HG02798 (cell line): ENCODE results near the gene USP20.
A peak's percentile ranks its signal among the peaks of the same experiment; 100 is the strongest.
"Not testable (repeated sequence)": the region's sequence is repeated elsewhere in the genome, so short reads cannot be mapped to it uniquely, and the experiment has no call there.

Source experiments
- ATAC-seq: cut with Tn5 transposase; IDR thresholded peaks from one replicate; pipeline ENCODE4 v1.9.1; 2021; ENCODE audit warnings: mild to moderate bottlenecking; ENCODE audit not compliant: unreplicated experiment, poor library complexity

Gene USP20

GRCh38 chr9:129887334-129888292 is 52.4 kb downstream of the USP20 start:
- no peak for ATAC-seq

- ATAC-seq, result peak; percentile 64
These were observed 53.2 kb downstream of the USP20 start for GRCh38 chr9:129888293-129889121.

- no peak for ATAC-seq
These were observed 54.1 kb downstream of the USP20 start for GRCh38 chr9:129889122-129889940.

- no peak for ATAC-seq
These were observed 54.9 kb downstream of the USP20 start for GRCh38 chr9:129889941-129890717.

- ATAC-seq, result not testable (repeated sequence)
These were observed 55.6 kb downstream of the USP20 start for GRCh38 chr9:129890718-129891299.

GRCh38 chr9:129891569-129891968 is 56.3 kb downstream of the USP20 start:
- no peak for ATAC-seq

GRCh38 chr9:129894120-129894823 is 59.0 kb downstream of the USP20 start:
- ATAC-seq, result no peak

GRCh38 chr9:129895376-129896268 is 60.4 kb downstream of the USP20 start:
- no peak for ATAC-seq

- no peak for ATAC-seq
These were observed 62.0 kb downstream of the USP20 start for GRCh38 chr9:129897263-129897662.

- ATAC-seq, result no peak
These were observed 62.9 kb downstream of the USP20 start for GRCh38 chr9:129898185-129898584.

- no peak for ATAC-seq
These were observed 64.4 kb downstream of the USP20 start for GRCh38 chr9:129899620-129900019.

- ATAC-seq, result peak; percentile 77
These were observed 65.2 kb downstream of the USP20 start for GRCh38 chr9:129900263-129901027.

GRCh38 chr9:129901993-129902739 is 66.9 kb downstream of the USP20 start:
- ATAC-seq, result no peak

GRCh38 chr9:129902740-129903134 is 67.5 kb downstream of the USP20 start:
- no peak for ATAC-seq

GRCh38 chr9:129904734-129905133 is 69.5 kb downstream of the USP20 start:
- no peak for ATAC-seq

GRCh38 chr9:129906298-129906697 is 71.0 kb downstream of the USP20 start:
- no peak for ATAC-seq
